Hematopoietic multipotent progenitor cell treated with erythropoietin and hydrocortisone succinate and interleukin-3 and kit ligand, for 8 days (in vitro differentiated cells): ENCODE data around the gene KLHL30.

Experiments
- DNase-seq: peaks from one replicate; pipeline ENCODE4 v3.0.0-alpha.2; 2015

The KLHL30 gene

GRCh38 chr2:238119756-238120462 lies 18.6 kb upstream of the KLHL30 start:
- DNase-seq, result no peak

- no peak for DNase-seq
Observed at GRCh38 chr2:238120463-238121298, 17.8 kb upstream of the KLHL30 start.

GRCh38 chr2:238121511-238122286 lies 16.8 kb upstream of the KLHL30 start:
- DNase-seq, result no peak

- no peak for DNase-seq
Observed at GRCh38 chr2:238122287-238123217, 15.9 kb upstream of the KLHL30 start.

GRCh38 chr2:238123218-238123971 lies 15.1 kb upstream of the KLHL30 start:
- no peak for DNase-seq

- DNase-seq, result no peak
Observed at GRCh38 chr2:238123991-238124470, 14.4 kb upstream of the KLHL30 start.

GRCh38 chr2:238124488-238125126 lies 13.9 kb upstream of the KLHL30 start:
- no peak for DNase-seq

GRCh38 chr2:238125127-238125885 lies 13.2 kb upstream of the KLHL30 start:
- DNase-seq, result no peak

GRCh38 chr2:238126338-238126737 lies 12.1 kb upstream of the KLHL30 start:
- DNase-seq, result no peak

- no peak for DNase-seq
Observed at GRCh38 chr2:238126775-238127164, 11.7 kb upstream of the KLHL30 start.

GRCh38 chr2:238127165-238128060 lies 11.1 kb upstream of the KLHL30 start:
- no peak for DNase-seq

- no peak for DNase-seq
Observed at GRCh38 chr2:238128061-238128440, 10.4 kb upstream of the KLHL30 start.

GRCh38 chr2:238128534-238129001 lies 9.9 kb upstream of the KLHL30 start:
- DNase-seq, result no peak

GRCh38 chr2:238129166-238130010 lies 9.1 kb upstream of the KLHL30 start:
- DNase-seq, result no peak

GRCh38 chr2:238130111-238130695 lies 8.3 kb upstream of the KLHL30 start:
- DNase-seq, result no peak

- no peak for DNase-seq
Observed at GRCh38 chr2:238130696-238131628, 7.5 kb upstream of the KLHL30 start.
